Measurements from ENCODE around the gene VAV1.
A peak's percentile ranks its signal among the peaks of the same experiment; 100 is the strongest.
"Not testable (repeated sequence)": the region's sequence is repeated elsewhere in the genome, so short reads cannot be mapped to it uniquely, and the experiment has no call there.

VAV1 gene

GRCh38 chr19:6745965-6746364 lies 26.5 kb upstream of the VAV1 start:
- Histone ChIP-seq H3K27ac (ENCODE audit: low read depth in 2 of 2, low read length in 2 of 2) (no peak overlapping the region), H3K4me3 (ENCODE audit: low read length in 2 of 2) (no peak overlapping the region), H3K36me3 (ENCODE audit: control insufficient read depth in 2 of 2, insufficient read depth in 2 of 2, low read length in 2 of 2) (peaks cover 46 to 56% of the 10 kb centered on the region in 2 donors), H3K4me1 (ENCODE audit: control insufficient read depth in 2 of 2, insufficient read depth in 2 of 2, low read length in 2 of 2) (peaks cover 18 to 19% of the 10 kb centered on the region in 2 donors), H3K9ac (ENCODE audit: low read depth in 1 of 2, low read length in 2 of 2) (no peak overlapping the region), H3K27me3 (ENCODE audit: control insufficient read depth in 2 of 2, insufficient read depth in 2 of 2, low read length in 2 of 2) (no peaks in the 10 kb centered on the region), H3K9me3 (ENCODE audit: control insufficient read depth in 2 of 2, low read length in 2 of 2) (no peaks in the 10 kb centered on the region)

GRCh38 chr19:6748543-6748942 lies 24.0 kb upstream of the VAV1 start:
- H3K4me1 ChIP-seq (ENCODE audit: control insufficient read depth in 2 of 2, insufficient read depth in 2 of 2, low read length in 2 of 2) = peaks cover 25 to 29% of the 10 kb centered on the region in 2 donors
- H3K36me3 ChIP-seq (ENCODE audit: control insufficient read depth in 2 of 2, insufficient read depth in 2 of 2, low read length in 2 of 2) = peaks cover 48 to 56% of the 10 kb centered on the region in 2 donors
- not testable (repeated sequence) for H3K9ac ChIP-seq (ENCODE audit: low read depth in 1 of 2, low read length in 2 of 2); H3K9me3 ChIP-seq (ENCODE audit: control insufficient read depth in 2 of 2, low read length in 2 of 2); H3K4me3 ChIP-seq (ENCODE audit: low read length in 2 of 2); H3K27me3 ChIP-seq (ENCODE audit: control insufficient read depth in 2 of 2, insufficient read depth in 2 of 2, low read length in 2 of 2); H3K27ac ChIP-seq (ENCODE audit: low read depth in 2 of 2, low read length in 2 of 2)

DNA sequence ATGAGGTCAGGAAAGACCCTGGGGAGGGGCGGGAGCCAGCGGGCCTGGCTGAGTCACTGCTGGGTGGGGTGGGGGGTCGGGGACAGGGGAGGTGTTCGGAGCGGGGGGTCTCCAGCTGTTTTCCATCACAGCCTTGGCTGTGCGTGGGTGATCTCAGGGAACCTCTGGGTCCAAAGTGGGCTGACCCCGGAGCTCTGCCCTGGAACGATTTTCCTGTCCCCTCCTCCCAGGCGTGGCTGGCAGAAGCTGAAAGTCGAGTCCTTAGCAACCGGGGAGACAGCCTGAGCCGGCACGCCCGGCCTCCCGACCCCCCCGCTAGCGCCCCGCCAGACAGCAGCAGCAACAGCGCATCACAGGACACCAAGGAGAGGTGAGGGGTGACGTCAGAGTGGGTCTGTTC lies 22.4 kb upstream of the VAV1 start:
- peaks cover 19 to 21% of the 10 kb centered on the region in 2 donors for H3K4me1 ChIP-seq (ENCODE audit: control insufficient read depth in 2 of 2, insufficient read depth in 2 of 2, low read length in 2 of 2)
- no peak overlapping the region for H3K4me3 ChIP-seq (ENCODE audit: low read length in 2 of 2)
- H3K27me3 ChIP-seq (ENCODE audit: control insufficient read depth in 2 of 2, insufficient read depth in 2 of 2, low read length in 2 of 2) = no peaks in the 10 kb centered on the region
- no peaks in the 10 kb centered on the region for H3K9me3 ChIP-seq (ENCODE audit: control insufficient read depth in 2 of 2, low read length in 2 of 2)
- H3K27ac ChIP-seq (ENCODE audit: low read depth in 2 of 2, low read length in 2 of 2) = no peak overlapping the region
- peaks cover 41 to 53% of the 10 kb centered on the region in 2 donors for H3K36me3 ChIP-seq (ENCODE audit: control insufficient read depth in 2 of 2, insufficient read depth in 2 of 2, low read length in 2 of 2)
- no peak overlapping the region for H3K9ac ChIP-seq (ENCODE audit: low read depth in 1 of 2, low read length in 2 of 2)

DNA sequence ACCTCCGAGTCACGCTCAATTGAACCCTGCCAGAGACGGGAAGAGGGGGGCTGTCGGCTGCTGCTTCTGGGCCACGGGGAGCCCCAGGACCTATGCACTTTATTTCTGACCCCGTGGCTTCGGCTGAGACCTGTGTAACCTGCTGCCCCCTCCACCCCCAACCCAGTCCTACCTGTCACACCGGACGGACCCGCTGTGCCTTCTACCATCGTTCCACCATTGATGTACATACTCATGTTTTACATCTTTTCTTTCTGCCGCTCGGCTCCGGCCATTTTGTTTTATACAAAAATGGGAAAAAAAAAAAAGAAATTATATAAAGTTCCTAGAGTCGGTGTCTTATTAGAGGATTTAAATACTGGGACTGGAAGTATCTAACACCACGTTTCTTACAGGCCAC lies 21.3 kb upstream of the VAV1 start:
- peaks cover 37 to 48% of the 10 kb centered on the region in 2 donors for H3K36me3 ChIP-seq (ENCODE audit: control insufficient read depth in 2 of 2, insufficient read depth in 2 of 2, low read length in 2 of 2)
- no peak overlapping the region for H3K27ac ChIP-seq (ENCODE audit: low read depth in 2 of 2, low read length in 2 of 2)
- H3K9ac ChIP-seq (ENCODE audit: low read depth in 1 of 2, low read length in 2 of 2) = peak overlapping the region in 1 of 2 donors; percentile 38
- no peaks in the 10 kb centered on the region for H3K27me3 ChIP-seq (ENCODE audit: control insufficient read depth in 2 of 2, insufficient read depth in 2 of 2, low read length in 2 of 2)
- H3K4me1 ChIP-seq (ENCODE audit: control insufficient read depth in 2 of 2, insufficient read depth in 2 of 2, low read length in 2 of 2) = peaks cover 15 to 18% of the 10 kb centered on the region in 2 donors
- H3K9me3 ChIP-seq (ENCODE audit: control insufficient read depth in 2 of 2, low read length in 2 of 2) = no peaks in the 10 kb centered on the region
- H3K4me3 ChIP-seq (ENCODE audit: low read length in 2 of 2) = no peak overlapping the region

GRCh38 chr19:6752256-6753177 lies 20.0 kb upstream of the VAV1 start:
- peak overlapping the region; percentile 97 to 99 for H3K27ac ChIP-seq (ENCODE audit: low read depth in 2 of 2, low read length in 2 of 2)
- H3K4me3 ChIP-seq (ENCODE audit: low read length in 2 of 2) = peak overlapping the region; percentile 63 to 69
- H3K4me1 ChIP-seq (ENCODE audit: control insufficient read depth in 2 of 2, insufficient read depth in 2 of 2, low read length in 2 of 2) = peaks cover 15 to 18% of the 10 kb centered on the region in 2 donors
- H3K9ac ChIP-seq (ENCODE audit: low read depth in 1 of 2, low read length in 2 of 2) = peak overlapping the region; percentile 70 to 88
- peaks cover 25 to 37% of the 10 kb centered on the region in 2 donors for H3K36me3 ChIP-seq (ENCODE audit: control insufficient read depth in 2 of 2, insufficient read depth in 2 of 2, low read length in 2 of 2)
- no peaks in the 10 kb centered on the region for H3K9me3 ChIP-seq (ENCODE audit: control insufficient read depth in 2 of 2, low read length in 2 of 2)
- H3K27me3 ChIP-seq (ENCODE audit: control insufficient read depth in 2 of 2, insufficient read depth in 2 of 2, low read length in 2 of 2) = no peaks in the 10 kb centered on the region

DNA sequence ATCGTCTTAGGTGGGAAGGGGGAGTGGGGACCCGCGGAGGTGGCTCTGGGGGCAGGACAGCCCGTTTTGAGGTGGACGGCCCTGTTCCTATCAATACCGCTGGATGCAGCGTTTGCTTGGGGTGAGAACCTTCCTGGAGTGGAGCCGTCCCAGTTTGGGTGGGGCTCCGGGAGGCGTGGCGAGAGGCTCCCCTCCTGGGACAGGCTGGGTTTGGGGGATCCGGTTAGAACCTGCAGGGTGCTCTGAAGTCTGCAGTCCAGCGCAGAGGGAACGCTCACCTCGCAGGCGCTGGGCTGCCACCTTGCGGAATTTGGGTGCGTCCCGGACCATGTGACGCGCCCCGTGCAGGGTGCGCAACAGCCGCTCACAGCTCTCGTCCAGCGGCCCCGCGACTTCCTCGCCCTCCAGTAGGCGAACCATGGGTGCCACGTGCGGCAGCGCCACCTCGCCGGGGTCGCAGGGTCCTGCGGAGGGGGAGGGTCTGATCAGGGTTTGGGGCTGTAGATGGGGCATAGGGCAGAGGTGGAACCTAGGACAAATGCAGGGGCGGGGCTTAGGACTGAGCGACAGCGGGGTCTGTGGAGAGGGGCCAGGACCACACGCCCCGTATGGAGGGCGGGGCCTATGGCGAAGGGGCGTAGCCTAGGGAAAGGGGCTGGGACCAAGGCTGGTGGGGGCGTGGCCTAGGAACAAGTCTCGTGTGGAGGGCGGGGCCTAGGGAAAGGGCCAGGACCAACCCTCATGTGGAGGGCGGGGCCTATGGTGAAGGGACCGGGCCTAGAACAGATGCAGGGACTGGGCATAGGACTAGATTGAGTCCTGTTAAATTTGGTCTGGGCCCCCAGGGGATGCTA lies 19.1 kb upstream of the VAV1 start:
- H3K4me3 ChIP-seq (ENCODE audit: low read length in 2 of 2) = peak overlapping the region; percentile 63 to 69
- no peaks in the 10 kb centered on the region for H3K9me3 ChIP-seq (ENCODE audit: control insufficient read depth in 2 of 2, low read length in 2 of 2)
- H3K27ac ChIP-seq (ENCODE audit: low read depth in 2 of 2, low read length in 2 of 2) = peak overlapping the region; percentile 97 to 99
- H3K9ac ChIP-seq (ENCODE audit: low read depth in 1 of 2, low read length in 2 of 2) = peak overlapping the region; percentile 72 to 88
- H3K4me1 ChIP-seq (ENCODE audit: control insufficient read depth in 2 of 2, insufficient read depth in 2 of 2, low read length in 2 of 2) = peaks cover 15 to 18% of the 10 kb centered on the region in 2 donors
- peaks cover 21 to 31% of the 10 kb centered on the region in 2 donors for H3K36me3 ChIP-seq (ENCODE audit: control insufficient read depth in 2 of 2, insufficient read depth in 2 of 2, low read length in 2 of 2)
- H3K27me3 ChIP-seq (ENCODE audit: control insufficient read depth in 2 of 2, insufficient read depth in 2 of 2, low read length in 2 of 2) = no peaks in the 10 kb centered on the region

- Histone ChIP-seq H3K9ac (ENCODE audit: low read depth in 1 of 2, low read length in 2 of 2) (peak overlapping the region in 1 of 2 donors; percentile 88), H3K27ac (ENCODE audit: low read depth in 2 of 2, low read length in 2 of 2) (peak overlapping the region; percentile 97 to 99), H3K9me3 (ENCODE audit: control insufficient read depth in 2 of 2, low read length in 2 of 2) (no peaks in the 10 kb centered on the region), H3K27me3 (ENCODE audit: control insufficient read depth in 2 of 2, insufficient read depth in 2 of 2, low read length in 2 of 2) (no peaks in the 10 kb centered on the region), H3K4me1 (ENCODE audit: control insufficient read depth in 2 of 2, insufficient read depth in 2 of 2, low read length in 2 of 2) (peaks cover 15 to 18% of the 10 kb centered on the region in 2 donors), H3K36me3 (ENCODE audit: control insufficient read depth in 2 of 2, insufficient read depth in 2 of 2, low read length in 2 of 2) (peaks cover 23 to 35% of the 10 kb centered on the region in 2 donors), H3K4me3 (ENCODE audit: low read length in 2 of 2) (peak overlapping the region in 1 of 2 donors; percentile 69)
Observed at GRCh38 chr19:6754136-6754535, 18.4 kb upstream of the VAV1 start.

DNA sequence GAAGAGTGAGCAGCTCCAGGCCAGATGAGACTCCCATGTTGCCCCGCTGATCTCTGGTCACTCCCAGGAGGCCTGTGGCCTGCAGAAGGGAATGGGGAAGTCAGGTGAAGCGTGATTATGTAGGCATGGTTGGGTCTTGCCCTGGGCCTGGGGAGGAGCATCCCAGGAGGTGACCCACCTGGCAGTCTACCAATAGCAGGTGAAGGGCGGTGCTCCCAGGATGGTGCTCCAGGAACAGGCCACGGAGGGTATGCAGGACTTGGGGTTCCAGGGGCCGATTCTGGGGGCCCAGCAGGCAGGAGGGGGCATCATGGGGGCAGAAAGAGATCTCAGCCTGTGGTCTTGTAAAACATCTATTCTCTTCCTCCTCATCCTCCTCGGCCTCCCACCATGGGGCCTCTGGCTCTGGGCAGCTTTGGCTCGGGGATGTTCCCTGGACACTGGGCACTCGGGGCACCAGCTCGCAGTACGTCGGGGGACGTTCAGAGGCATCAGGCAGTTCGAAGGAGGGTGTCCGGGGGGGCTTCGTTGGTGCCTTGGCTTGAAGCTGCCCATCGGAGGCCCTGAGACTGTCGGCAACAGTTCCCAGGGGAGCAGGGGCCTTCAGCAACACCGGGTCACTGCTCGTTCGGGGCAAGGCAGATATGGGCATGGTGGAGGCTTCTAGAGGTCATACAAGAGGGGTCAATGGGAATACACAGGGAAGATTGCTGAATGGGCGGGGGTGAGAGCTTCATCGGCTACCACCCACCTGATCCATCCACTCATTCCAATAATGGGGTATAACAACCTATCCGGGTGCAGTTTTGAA lies 17.6 kb upstream of the VAV1 start:
- no peak overlapping the region for H3K27ac ChIP-seq (ENCODE audit: low read depth in 2 of 2, low read length in 2 of 2)
- H3K4me3 ChIP-seq (ENCODE audit: low read length in 2 of 2) = no peak overlapping the region
- peaks cover 24 to 36% of the 10 kb centered on the region in 2 donors for H3K36me3 ChIP-seq (ENCODE audit: control insufficient read depth in 2 of 2, insufficient read depth in 2 of 2, low read length in 2 of 2)
- H3K4me1 ChIP-seq (ENCODE audit: control insufficient read depth in 2 of 2, insufficient read depth in 2 of 2, low read length in 2 of 2) = peaks cover 15 to 18% of the 10 kb centered on the region in 2 donors
- no peaks in the 10 kb centered on the region for H3K27me3 ChIP-seq (ENCODE audit: control insufficient read depth in 2 of 2, insufficient read depth in 2 of 2, low read length in 2 of 2)
- H3K9ac ChIP-seq (ENCODE audit: low read depth in 1 of 2, low read length in 2 of 2) = no peak overlapping the region
- no peaks in the 10 kb centered on the region for H3K9me3 ChIP-seq (ENCODE audit: control insufficient read depth in 2 of 2, low read length in 2 of 2)

- Histone ChIP-seq H3K36me3 (ENCODE audit: control insufficient read depth in 2 of 2, insufficient read depth in 2 of 2, low read length in 2 of 2) (peaks cover 21 to 22% of the 10 kb centered on the region in 2 donors), H3K27ac (ENCODE audit: low read depth in 2 of 2, low read length in 2 of 2) (no peak overlapping the region), H3K4me1 (ENCODE audit: control insufficient read depth in 2 of 2, insufficient read depth in 2 of 2, low read length in 2 of 2) (peaks cover 0 to 3% of the 10 kb centered on the region in 2 donors), H3K4me3 (ENCODE audit: low read length in 2 of 2) (no peak overlapping the region), H3K9me3 (ENCODE audit: control insufficient read depth in 2 of 2, low read length in 2 of 2) (no peaks in the 10 kb centered on the region), H3K9ac (ENCODE audit: low read depth in 1 of 2, low read length in 2 of 2) (no peak overlapping the region), H3K27me3 (ENCODE audit: control insufficient read depth in 2 of 2, insufficient read depth in 2 of 2, low read length in 2 of 2) (no peaks in the 10 kb centered on the region)
Observed at GRCh38 chr19:6760606-6761005, 11.9 kb upstream of the VAV1 start.

Measured in mucosa of rectum (tissue), 2 donors.